Nephron (organoid): Measurements from ENCODE around the gene NRG2.

Source experiments
- H3K27ac Mint-ChIP-seq, 3 experiments: 2 replicates each; pipeline ENCODE4 v1.8.0; 2020; ENCODE audit warnings: mixed read lengths in 3 of 3, mild to moderate bottlenecking in 2 of 3, moderate library complexity in 1 of 3
- H3K27me3 Mint-ChIP-seq: 2 replicates; pipeline ENCODE4 v1.8.0; 2021; ENCODE audit warnings: low read depth, mild to moderate bottlenecking, moderate library complexity, mixed read lengths
- H3K36me3 Mint-ChIP-seq: 2 replicates; pipeline ENCODE4 v1.8.0; 2020; ENCODE audit warnings: low read depth, mixed read lengths
- H3K4me1 Mint-ChIP-seq: 2 replicates; pipeline ENCODE4 v1.8.0; 2020; ENCODE audit warnings: mixed read lengths
- H3K4me3 Mint-ChIP-seq, 3 experiments: 2 replicates each; pipeline ENCODE4 v1.8.0; 2020; ENCODE audit warnings: mild to moderate bottlenecking in 3 of 3, mixed read lengths in 3 of 3, moderate library complexity in 2 of 3
- H3K9me3 Mint-ChIP-seq: 2 replicates; pipeline ENCODE4 v1.8.0; 2020; ENCODE audit warnings: mixed read lengths
- CTCF ChIP-seq, 3 experiments: fragments of 200-600 bp; sonication (generic); IDR thresholded peaks; one replicate each; pipeline ENCODE4 v1.5.0; 2021; ENCODE audit warnings: antibody characterized with exemption in 3 of 3; ENCODE audit not compliant: unreplicated experiment in 3 of 3

NRG2 gene

GRCh38 chr5:139849501-139849900 is 193.6 kb downstream of the NRG2 start:
- Mint-ChIP-seq H3K4me3 (peak overlapping the region; percentile 68 to 73 (median 69)), H3K27me3 (peaks cover 63% of the 10 kb centered on the region), H3K4me1 (peaks cover 5% of the 10 kb centered on the region), H3K27ac (no peak overlapping the region), H3K36me3 (no peaks in the 10 kb centered on the region), H3K9me3 (no peaks in the 10 kb centered on the region)
- no peak for TF ChIP-seq CTCF (IDR thresholded peaks at IDR 0.05; ENCODE audit: unreplicated experiment in 3 of 3)

- Mint-ChIP-seq H3K9me3 (no peaks in the 10 kb centered on the region), H3K36me3 (no peaks in the 10 kb centered on the region), H3K27me3 (peaks cover 66% of the 10 kb centered on the region), H3K4me1 (peaks cover 5% of the 10 kb centered on the region), H3K4me3 (peak overlapping the region; percentile 69 to 73 (median 69)), H3K27ac (no peak overlapping the region)
- no peak for TF ChIP-seq CTCF (IDR thresholded peaks at IDR 0.05; ENCODE audit: unreplicated experiment in 3 of 3)
Measured at GRCh38 chr5:139848508-139849100, 194.5 kb downstream of the NRG2 start.

GRCh38 chr5:139847790-139848507 is 195.2 kb downstream of the NRG2 start:
- peak in 2 of 3 experiments; percentile 8 to 23 for TF ChIP-seq CTCF (IDR thresholded peaks at IDR 0.05; ENCODE audit: unreplicated experiment in 3 of 3)
- H3K27me3 Mint-ChIP-seq: peaks cover 66% of the 10 kb centered on the region
- no peaks in the 10 kb centered on the region for H3K36me3 Mint-ChIP-seq
- no peaks in the 10 kb centered on the region for H3K9me3 Mint-ChIP-seq
- peaks cover 5% of the 10 kb centered on the region for H3K4me1 Mint-ChIP-seq
- no peak overlapping the region for H3K27ac Mint-ChIP-seq
- H3K4me3 Mint-ChIP-seq: peak overlapping the region; percentile 62 to 70 (median 67)

DNA sequence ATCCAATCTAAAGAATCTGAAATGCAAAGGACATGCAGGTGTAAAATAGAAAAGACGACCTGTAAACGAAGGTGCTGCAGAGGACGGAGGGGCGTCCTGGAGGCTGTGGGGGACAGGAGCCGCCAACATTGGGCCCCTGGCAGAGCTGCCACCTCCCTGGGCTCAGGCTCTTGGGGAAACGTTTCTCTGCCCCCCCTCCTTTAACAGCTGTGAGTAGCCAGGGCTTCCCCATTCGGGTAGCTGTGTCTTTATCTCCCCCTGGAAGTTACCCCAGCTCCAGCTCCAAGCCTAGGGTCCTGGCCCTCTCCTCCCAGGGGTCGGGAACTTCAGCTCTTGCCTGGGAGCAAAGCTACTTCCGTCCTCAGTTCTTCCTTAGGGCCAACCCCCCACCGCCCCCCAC is 196.0 kb downstream of the NRG2 start:
- H3K36me3 Mint-ChIP-seq: no peaks in the 10 kb centered on the region
- H3K27ac Mint-ChIP-seq: no peak overlapping the region
- peaks cover 66% of the 10 kb centered on the region for H3K27me3 Mint-ChIP-seq
- no peaks in the 10 kb centered on the region for H3K9me3 Mint-ChIP-seq
- peak overlapping the region; percentile 62 to 71 (median 70) for H3K4me3 Mint-ChIP-seq
- peaks cover 5% of the 10 kb centered on the region for H3K4me1 Mint-ChIP-seq
- TF ChIP-seq CTCF (IDR thresholded peaks at IDR 0.05; ENCODE audit: unreplicated experiment in 3 of 3): no peak

- Mint-ChIP-seq H3K36me3 (no peaks in the 10 kb centered on the region), H3K4me3 (peak overlapping the region; percentile 16 to 45 (median 35)), H3K27ac (no peak overlapping the region), H3K4me1 (peaks cover 5% of the 10 kb centered on the region), H3K27me3 (peaks cover 64% of the 10 kb centered on the region), H3K9me3 (no peaks in the 10 kb centered on the region)
- no peak for TF ChIP-seq CTCF (IDR thresholded peaks at IDR 0.05; ENCODE audit: unreplicated experiment in 3 of 3)
Measured at GRCh38 chr5:139845846-139846681, 197.0 kb downstream of the NRG2 start.
